SU-DHL-6 (cell line): Measurements from ENCODE around the gene TMEM151B.

Source experiments
- CTCF ChIP-seq: fragments of 200-600 bp; sonication (generic); IDR thresholded peaks from one replicate; pipeline ENCODE4 v1.5.1; 2017; ENCODE audit warnings: antibody characterized with exemption, mild to moderate bottlenecking, low read length, moderate library complexity; ENCODE audit not compliant: insufficient read depth, poor library complexity, severe bottlenecking
- EZH2phosphoT487 ChIP-seq: fragments of 200-600 bp; sonication (generic), shearing (Covaris generic); conservative IDR thresholded peaks from 2 replicates; pipeline ENCODE4 v1.6.1; 2018; ENCODE audit warnings: mild to moderate bottlenecking, antibody characterized with exemption, low read length, moderate library complexity, mixed read lengths

DNA sequence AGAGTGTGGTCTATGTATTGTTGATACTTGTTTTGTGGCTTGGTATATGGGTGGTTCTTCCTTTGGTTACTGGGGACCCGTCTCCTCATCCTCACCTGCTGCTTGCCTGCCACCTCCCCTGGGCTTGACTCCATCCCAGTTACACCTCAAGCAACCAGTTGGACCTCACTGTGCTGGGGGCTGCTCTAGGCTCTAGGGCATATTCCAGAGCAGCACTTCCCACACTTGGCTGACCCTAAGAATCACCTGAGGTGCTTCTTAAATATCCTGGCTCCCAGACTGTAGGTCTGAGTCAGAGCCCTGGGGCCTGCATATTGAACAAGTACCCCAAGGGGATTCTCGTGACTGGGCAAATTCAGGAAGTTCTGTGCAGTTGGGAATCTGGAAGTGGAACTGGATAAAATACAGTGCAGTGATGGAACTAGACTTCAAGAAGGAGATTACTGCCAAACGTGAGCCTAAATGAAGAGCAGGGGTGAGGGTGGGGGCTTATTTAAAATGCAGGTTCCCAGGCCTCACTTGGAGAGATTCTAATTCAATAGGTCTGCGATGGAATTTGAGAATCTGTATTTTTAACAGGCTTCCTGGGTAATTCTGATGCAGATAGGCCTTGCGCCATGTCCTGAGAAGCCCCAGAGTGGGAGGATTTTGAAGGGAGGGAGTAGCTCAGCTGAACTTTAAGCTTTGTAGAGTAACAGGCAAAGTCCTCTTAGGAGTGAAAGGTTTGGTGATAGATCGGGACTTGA, 79.8 kb downstream of the TMEM151B start:
- TF ChIP-seq CTCF (no peak), EZH2phosphoT487 (no peak)
